HG02623 (cell line): Measurements from ENCODE around the gene KIRREL2.
"Not testable (repeated sequence)": the region's sequence is repeated elsewhere in the genome, so short reads cannot be mapped to it uniquely, and the experiment has no call there.

ENCODE experiments used
- ATAC-seq: cut with Tn5 transposase; IDR thresholded peaks from one replicate; pipeline ENCODE4 v1.9.1; 2021; ENCODE audit warnings: moderate library complexity; ENCODE audit not compliant: unreplicated experiment

KIRREL2 gene

DNA sequence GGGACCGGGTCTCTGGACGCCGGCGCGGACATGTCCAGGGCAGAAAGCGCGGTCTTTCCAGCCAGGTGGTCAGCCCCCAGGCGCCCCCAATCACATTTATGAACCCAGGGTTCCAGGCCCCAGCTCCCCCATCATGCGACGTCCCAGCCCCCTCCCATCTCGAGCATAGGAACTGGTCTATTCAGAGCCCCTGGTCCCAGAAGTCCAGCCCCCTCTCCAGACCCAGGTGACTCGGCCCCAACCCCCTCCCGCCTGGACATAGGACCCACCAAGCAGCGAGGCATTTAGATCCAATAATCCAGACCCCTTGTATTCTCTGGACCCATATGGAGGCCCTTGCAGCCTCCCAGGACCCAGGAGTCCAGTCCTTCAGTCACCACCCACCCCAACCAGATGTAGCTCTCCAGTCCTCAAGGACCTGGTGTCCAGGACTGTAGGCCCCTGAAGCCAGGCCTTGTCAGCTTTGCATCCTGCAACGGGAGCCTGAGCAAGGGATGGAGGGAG, 12.2 kb downstream of the KIRREL2 start:
- ATAC-seq: no peak

DNA sequence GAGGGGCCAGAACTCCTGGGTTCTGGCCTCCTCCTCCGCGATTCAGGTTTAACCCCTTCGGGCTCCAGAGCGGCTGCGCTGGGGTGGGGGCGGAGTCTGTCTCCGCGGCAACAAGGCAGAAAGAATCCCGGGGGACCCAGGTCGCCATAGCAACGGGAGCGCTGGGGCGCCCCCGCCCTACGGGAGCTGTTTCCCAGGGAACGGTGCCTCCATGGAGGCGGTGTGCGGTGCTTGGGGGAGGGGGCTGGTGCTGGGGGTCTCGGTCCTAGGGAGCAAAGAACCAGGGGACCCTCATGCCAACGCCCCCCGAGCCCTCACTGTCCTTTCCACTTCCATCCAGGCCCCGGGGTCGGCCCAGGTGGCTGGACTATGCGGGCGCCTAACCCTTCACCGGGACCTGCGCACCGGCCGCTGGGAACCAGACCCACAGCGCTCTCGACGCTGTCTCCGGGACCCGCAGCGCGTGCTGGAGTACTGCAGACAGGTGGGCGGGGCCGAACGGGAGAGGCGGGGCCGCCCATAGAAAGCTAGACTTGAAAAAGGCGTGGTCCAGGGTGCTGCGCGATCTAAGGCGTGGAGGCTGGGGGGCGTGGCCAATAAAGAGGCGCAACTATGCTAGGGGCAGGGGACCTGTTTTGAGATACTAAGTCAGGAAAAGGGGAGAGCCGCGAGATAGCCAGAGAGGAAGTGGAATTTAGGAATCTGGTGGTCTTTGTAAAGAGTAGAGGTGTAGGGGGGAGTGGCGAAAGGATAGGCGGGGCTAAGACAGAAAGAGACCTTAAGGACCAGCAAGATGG, 12.8 kb downstream of the KIRREL2 start:
- no peak for ATAC-seq

DNA sequence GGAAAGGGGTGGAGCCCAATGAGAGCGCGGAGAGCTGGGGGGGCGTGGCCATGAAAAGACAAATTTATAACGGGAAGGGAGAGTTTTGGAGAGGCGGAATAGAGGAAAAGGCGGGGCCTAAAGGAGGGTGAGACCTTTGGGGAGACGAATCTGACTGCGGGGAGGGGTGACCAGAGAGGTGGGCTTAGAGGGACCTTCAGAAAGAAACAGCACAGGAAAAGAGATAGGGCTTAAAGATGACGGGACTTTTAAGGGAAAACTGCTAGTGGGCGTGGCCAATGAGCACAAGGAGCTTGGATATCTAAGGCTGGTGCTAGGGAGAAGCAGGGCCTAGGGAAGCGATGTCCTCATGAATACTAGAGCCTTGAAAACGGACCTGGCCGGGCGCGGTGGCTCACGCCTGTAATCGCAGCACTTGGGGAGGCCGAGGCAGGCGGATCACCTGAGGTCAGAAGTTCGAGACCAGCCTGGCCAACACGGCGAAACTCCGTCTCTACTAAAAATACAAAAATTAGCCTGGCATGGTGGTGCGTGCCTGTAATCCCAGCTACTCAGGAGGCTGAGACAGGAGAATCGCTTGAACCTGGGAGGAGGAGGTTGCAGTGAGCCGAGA, 13.5 kb downstream of the KIRREL2 start:
- not testable (repeated sequence) for ATAC-seq

DNA sequence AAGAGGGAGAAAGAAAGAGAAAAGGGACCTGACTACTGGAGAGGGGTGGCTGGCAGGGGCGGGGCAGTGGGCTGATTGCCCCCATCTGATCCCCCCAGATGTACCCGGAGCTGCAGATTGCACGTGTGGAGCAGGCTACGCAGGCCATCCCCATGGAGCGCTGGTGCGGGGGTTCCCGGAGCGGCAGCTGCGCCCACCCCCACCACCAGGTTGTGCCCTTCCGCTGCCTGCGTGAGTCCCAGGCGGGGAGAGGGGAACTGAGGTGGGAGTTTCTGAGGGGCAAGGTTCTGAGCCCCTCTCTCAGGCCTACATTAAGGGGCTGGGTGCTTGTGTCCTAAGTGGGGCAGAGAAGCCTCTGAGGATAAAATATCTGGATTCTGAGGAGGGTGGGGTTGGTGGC, 14.1 kb downstream of the KIRREL2 start:
- no peak for ATAC-seq

DNA sequence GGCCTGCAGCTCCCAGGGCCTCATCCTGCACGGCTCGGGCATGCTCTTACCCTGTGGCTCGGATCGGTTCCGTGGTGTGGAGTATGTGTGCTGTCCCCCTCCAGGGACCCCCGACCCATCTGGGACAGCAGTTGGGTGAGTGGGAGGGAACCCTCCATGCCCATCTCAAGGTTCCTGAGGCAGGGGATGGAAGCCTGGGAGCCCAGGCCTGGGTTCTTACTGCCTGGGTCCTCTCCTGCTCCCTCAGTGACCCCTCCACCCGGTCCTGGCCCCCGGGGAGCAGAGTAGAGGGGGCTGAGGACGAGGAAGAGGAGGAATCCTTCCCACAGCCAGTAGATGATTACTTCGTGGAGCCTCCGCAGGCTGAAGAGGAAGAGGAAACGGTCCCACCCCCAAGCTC, 14.9 kb downstream of the KIRREL2 start:
- ATAC-seq: no peak

DNA sequence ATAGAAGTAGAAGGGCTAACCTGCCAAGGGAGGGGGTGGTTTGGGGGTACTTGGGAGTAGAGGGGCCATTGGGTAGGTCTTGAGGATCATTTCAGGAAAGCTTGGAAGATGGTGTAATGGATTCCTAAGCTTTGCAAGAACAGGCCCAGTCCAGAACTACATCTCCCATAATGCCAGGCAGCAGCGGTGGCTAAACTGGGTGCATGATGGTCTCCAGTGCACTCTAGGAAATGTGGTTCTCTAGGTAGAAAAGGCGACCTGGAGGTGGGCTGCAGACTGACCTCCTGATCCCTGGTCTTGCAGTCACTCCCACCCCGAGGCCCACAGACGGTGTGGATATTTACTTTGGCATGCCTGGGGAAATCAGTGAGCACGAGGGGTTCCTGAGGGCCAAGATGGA, 15.5 kb downstream of the KIRREL2 start:
- ATAC-seq: no peak

DNA sequence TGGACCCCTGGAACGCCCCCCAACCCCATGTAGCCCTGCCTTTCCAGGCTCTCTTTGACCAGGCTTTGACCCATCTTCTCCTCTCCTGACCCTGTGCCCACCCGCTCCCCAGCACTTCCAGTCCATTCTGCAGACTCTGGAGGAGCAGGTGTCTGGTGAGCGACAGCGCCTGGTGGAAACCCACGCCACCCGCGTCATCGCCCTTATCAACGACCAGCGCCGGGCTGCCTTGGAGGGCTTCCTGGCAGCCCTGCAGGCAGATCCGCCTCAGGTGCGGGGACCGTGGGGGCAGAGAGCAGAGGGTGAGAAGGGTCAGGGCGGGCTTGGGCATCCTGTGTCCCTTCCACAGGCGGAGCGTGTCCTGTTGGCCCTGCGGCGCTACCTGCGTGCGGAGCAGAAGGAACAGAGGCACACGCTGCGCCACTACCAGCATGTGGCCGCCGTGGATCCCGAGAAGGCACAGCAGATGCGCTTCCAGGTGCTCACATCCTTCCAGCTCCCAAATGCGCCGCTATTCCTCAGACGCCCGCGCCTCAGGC, 17.8 kb downstream of the KIRREL2 start:
- ATAC-seq: no peak

DNA sequence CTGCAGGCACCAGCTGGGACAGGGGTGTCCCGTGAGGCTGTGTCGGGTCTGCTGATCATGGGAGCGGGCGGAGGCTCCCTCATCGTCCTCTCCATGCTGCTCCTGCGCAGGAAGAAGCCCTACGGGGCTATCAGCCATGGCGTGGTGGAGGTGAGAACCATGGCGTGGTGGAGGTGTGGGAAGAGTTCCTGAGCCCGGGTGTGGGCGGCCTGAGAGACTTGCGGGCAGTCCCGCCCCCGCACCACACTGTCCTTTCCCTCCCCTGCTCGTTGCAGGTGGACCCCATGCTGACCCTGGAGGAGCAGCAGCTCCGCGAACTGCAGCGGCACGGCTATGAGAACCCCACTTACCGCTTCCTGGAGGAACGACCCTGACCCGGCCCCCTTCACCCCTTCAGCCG, 22.4 kb downstream of the KIRREL2 start:
- ATAC-seq: no peak

DNA sequence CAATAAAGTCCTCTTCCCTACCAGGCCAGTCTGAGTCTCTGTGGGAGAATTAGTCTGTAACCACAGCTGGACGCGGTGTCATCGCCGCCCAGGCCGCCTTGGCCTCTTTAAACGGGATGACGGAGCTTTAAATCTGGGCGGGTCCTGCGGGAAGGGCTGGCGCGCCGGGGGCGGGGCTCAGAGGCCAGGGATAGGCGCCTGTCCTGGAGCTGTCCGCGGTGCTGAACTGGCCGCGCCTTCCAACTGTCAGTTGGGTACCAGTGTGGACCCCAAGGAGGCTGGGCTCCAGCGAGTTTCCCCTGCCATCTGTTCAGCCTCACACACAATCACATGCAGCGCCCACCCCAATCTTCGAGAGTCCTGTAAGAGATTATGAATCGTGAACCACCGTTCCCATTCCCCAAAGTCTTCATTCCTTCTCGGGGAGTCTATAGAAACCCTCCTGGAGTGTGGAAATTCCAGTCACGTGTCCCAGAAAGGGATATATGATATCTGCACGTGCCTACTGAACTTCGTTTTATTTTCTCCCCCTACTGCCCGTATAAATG, 23.1 kb downstream of the KIRREL2 start:
- ATAC-seq: no peak

DNA sequence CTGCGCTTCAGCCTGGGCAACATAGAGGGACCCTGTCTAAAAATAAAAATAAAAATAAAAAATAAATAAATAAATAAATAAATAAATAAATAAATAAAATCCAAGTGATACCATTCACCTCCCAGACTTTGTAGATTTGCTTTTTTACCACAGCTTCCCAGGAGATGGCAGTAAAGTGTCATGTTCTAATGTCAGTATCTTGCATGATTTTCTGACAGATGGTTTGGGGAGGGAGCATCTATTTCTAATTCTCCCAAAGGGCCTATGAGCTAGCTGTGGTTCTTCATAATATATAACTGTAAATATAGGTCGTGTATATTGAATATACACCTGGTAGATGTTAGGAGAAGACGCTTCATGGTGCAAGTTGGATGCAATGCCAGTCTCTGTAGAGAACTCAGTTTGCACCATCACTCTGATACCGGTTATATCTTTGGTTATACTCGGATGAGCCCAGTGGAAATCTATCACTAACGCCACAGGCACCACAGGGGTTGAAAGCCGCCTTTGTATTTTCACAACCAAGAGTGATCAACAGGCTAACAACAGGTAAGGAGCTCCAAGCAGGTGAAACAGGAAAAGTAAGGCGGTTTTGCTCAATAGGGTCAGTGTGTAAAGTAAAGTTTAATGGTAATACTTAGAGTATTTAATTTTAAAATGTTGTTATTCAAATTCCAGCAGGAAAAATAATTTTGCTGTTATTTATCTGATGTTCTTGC, 25.6 kb downstream of the KIRREL2 start:
- ATAC-seq: no peak

DNA sequence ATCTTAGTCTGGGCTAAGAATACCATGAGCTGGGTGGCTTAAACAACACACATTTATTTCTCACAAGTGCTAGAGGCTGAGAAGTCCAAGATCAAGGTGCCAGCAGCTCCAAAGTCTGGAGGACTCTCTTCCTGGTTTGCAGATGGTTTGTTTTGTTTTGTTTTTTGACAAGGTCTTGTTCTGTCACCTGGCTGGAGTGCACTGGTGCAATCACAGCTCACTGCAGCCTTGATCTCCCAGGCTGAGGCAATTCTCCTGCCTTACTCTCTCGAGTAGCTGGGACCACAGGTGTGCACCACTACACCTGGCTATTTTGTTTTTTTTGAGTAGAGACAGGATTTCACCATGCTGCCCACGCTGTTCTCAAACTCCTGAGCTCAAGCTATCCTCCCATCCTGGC, 27.2 kb downstream of the KIRREL2 start:
- ATAC-seq: no peak

DNA sequence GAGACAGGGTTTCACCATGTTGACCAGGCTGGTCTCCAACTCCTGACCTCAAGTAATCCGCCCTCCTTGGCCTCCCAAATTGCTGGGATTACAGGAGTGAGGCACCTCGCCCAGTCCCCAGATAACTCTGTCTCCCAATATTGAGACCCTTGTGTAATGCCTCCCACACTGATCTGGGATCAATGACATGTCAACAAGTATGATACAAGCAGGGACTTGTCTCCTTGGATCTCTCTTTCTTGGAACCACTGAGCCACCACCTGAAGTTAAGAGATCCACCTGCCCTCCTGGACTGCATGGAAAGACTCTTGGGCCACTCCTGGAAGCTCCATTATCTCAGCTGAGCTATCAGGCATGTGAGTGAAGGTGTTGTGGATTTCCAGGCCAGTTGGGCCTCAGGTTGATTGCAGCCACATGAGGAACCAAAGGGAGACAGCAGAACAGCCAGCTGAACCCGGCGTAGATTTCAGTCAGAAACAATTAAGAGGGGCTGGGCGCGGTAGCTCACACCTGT, 28.6 kb downstream of the KIRREL2 start:
- no peak for ATAC-seq

DNA sequence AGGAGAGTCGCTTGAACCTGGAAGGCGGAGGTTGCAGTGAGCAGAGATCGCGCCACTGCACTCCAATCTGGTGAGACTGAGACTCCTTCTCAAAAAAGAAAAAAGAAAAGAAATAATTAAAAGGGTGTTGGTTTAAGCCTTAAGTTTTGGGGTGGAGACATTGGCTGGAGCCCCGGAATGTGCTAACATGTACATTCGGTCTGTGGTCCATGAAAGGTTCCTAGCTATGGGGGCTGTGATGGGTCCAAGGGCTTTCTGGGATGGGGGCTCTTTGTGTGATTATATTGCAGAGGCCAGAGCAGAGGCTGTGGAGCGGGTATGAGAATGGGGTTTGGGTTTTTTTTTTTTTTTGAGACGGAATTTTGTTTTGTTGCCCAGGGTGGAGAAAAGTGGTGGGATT, 29.2 kb downstream of the KIRREL2 start:
- no peak for ATAC-seq

DNA sequence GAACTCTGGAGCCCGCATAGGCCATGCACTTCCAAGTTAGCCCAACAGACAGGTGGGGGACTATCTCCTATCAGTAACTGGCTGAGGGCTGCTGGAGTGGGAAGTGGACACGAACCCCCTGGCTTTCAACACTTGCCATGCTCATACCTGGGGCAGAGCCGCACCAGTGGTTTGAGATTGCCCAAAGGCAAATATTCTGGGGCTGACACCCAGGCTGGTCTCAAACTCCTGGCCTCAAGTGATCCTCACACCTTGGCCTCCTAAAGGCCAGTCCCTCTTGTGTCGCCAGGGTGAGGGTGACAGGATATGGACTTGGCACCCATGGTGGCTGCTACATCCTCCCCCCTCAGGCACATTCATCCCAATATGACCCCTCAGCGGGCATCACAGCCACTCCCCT, 30.5 kb downstream of the KIRREL2 start:
- ATAC-seq: no peak

DNA sequence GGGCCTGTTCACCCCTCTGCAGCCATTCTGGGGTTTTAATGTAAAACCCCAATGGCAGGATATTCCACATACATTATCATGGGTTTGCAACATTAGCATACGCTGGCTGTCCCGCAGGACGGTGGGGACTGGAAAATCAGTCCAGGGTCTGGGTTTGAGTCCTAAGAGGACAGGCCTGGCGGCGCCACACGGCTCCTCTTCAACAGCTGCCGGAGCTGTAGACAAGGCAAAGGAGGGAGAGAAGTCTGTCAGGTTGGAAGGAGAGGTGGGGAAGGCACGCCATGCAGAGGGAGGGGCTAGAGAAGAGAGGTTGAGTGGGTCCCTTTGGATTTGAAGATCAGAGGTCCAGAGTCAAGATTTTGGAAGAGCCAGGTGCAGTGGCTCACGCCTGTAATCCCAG, 31.7 kb downstream of the KIRREL2 start:
- ATAC-seq: no peak

DNA sequence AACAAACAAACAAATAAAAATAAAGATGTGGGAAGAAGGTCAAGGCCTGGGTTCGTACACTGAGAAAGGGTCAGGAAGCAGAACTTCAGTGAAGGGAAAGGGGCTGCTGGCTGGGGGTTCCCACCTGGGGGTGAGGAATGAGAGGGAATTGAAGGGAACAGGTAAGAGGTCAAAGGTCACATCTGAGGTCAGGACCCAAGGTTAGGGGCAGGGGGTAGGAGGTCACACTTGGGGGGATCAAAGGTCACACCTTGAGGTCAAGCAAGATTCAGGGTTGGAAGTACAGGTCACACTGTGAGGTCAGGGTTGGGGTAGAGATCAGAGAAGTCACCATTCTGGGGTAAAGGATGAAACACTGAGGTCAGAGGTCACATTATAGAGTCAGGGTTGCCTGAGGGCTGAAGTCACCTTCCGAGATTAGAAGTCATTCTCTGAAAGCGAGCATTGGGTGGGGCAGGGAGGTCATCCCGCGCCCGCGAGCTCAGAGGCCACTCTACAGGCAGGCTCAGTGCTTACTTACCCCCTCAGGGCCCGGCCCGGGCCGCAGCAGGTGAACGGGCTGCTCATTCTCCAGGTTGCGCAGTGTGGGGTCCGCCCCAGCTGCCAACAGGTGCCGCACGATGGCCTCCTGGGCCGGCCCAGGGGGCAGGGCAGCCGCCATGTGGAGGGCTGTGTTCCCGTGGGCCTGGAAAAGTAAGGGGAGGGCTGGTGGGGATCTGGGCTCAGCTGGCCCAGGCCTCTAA, 32.8 kb downstream of the KIRREL2 start:
- ATAC-seq: no peak

DNA sequence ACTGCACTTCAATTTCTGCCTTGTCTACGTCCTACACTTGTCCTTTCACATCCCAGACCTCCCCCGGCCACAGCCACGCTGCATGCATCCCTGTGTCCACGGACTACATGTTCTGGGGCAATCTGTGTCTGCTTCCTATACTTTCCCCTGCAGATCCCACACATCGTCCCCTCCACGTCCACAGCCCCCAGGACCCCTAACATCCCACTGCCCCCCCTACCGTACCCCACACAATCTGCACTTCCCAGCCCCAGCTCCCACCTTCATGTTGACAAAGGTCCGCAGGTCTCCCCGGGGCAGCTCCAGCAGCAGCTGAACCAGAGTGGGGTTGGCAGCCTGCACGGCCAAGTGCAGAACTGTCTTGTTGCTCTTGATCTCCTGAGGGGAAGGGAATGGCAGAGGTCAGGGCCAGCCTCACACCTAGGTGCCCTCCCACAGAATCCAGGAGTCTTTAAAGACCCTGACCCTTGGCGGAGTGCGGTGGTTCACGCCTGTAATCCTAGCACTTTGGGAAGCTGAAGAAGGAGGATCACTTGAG, 33.5 kb downstream of the KIRREL2 start:
- ATAC-seq: no peak

DNA sequence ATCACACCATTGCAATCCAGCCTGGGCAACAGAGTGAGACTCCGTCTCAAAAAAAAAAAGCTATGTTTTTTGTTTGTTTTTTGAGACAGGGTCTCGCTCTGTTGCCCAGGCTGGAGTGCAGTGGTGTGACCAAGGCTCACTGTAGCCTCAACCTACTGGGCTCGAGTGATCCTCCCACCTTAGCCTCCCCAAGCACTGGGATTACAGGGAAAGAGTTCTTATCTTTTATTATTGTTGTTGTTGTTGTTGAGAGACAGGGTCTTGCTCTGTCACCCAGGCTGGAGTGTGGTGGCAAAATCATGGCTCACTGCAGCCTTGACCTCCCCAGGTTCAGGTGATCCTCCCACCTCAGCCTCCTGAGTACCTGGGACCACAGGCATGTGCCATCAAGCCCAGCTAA, 35.1 kb downstream of the KIRREL2 start:
- ATAC-seq: not testable (repeated sequence)

DNA sequence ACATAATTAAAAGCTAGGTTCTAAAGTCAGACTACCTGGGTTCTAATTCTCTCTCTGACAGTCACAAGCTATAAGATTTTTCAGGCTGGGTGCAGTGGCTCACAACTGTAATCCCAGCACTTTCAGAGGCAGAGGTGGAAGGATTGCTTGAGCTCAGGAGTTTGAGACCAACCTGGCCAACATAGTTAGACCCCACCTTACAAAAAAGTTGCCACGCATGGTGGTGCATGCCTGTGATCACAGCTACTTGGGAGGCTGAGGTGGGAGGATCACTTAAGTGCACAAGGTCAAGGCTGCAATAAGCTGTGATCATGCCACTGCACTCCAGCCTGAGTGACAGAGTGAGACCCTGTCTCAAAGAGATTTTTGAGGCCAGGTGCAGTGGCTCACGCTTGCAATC, 37.6 kb downstream of the KIRREL2 start:
- ATAC-seq: no peak
